Heart left ventricle (tissue), 16 donors: ENCODE measurements around the gene ATG2B. TPM values are rescaled to one million over a fixed set of nuclear protein-coding genes. Genes with fewer than 3 reads are reported as not detected.

Experiments
- ATAC-seq, 4 donors: fragments of 200-7000 bp; cut with Tn5 transposase; one replicate each; pipeline ENCODE4 v1.9.1; 2020 to 2022; ENCODE audit warnings: moderate library complexity in 4 of 4, mild to moderate bottlenecking in 3 of 4, moderate number of reproducible peaks in 1 of 4
- DNase-seq, 5 donors: peaks; one replicate each; pipeline ENCODE4 v3.0.0-alpha.2; 2020
- H3K27ac ChIP-seq, 12 donors: fragments of 200-600 bp; sonication (generic) in 4 of 12; one replicate each; pipeline versions ENCODE4 v1.5.0 to v1.8.0; 2016 to 2022; ENCODE audit warnings: mild to moderate bottlenecking in 2 of 12
- H3K27me3 ChIP-seq, 9 donors: fragments of 200-600 bp; sonication (generic) in 2 of 9; one replicate each; pipeline versions ENCODE4 v1.5.1 to v1.8.0; 2016 to 2022; ENCODE audit warnings: mild to moderate bottlenecking in 3 of 9
- H3K36me3 ChIP-seq, 9 donors: fragments of 200-600 bp; sonication (generic) in 2 of 9; one replicate each; pipeline versions ENCODE4 v1.5.0 to v1.8.0; 2018 to 2022; ENCODE audit warnings: mild to moderate bottlenecking in 2 of 9
- H3K4me1 ChIP-seq, 12 donors: fragments of 200-600 bp; sonication (generic) in 4 of 12; one replicate each; pipeline versions ENCODE4 v1.5.0 to v1.8.0; 2016 to 2022; ENCODE audit warnings: mild to moderate bottlenecking in 3 of 12
- H3K4me3 ChIP-seq, 12 donors: fragments of 200-600 bp; sonication (generic) in 4 of 12; one replicate each; pipeline versions ENCODE4 v1.5.0 to v1.8.0; 2017 to 2022; ENCODE audit warnings: mild to moderate bottlenecking in 9 of 12, moderate library complexity in 4 of 12
- H3K9me3 ChIP-seq, 12 donors: fragments of 200-600 bp; sonication (generic) in 4 of 12; one replicate each; pipeline versions ENCODE4 v1.5.0 to v1.8.0; 2016 to 2022; ENCODE audit warnings: mild to moderate bottlenecking in 1 of 12
- POLR2A ChIP-seq, 2 donors: fragments of 450-650 bp; IDR thresholded peaks; one replicate each; pipeline ENCODE4 v1.6.1; 2017; ENCODE audit warnings: antibody characterized with exemption in 2 of 2, mild to moderate bottlenecking in 2 of 2, moderate library complexity in 2 of 2
- WGBS, 4 donors: extraction: QIAGEN DNeasy Blood & Tissue Kit in 2 of 4; methylation state at CpG; one replicate each; pipeline versions ENCODE4 v1.1.5 to v1.1.7; 2013 to 2018; 5-methylcytosine and 5-hydroxymethylcytosine counted together
- intact Hi-C, 10 donors: fragments of 100-400 bp; cut with DNase I; formaldehyde crosslinking; loops; one replicate each; pipeline versions ENCODE4 v1.11.1 to v1.14.2; 2022
- polyA plus RNA-seq, 2 donors: library from polyadenylated mRNA; stranded (reverse); fragments of 200-250 nt; gene quantifications; one replicate each; pipeline ENCODE4 v1.2.3, GENCODE V29; 2013
- total RNA-seq, 9 donors: library from RNA; depleted of rRNA in 2 of 9; stranded (reverse); fragments of >200 nt in 2 of 9; fragmentation: NEBNext Ultra II Directional in 3 of 9; extraction: Animal tissue kit (Norgen Biotek cat#: 25700) in 3 of 9; gene quantifications; one replicate each; pipeline versions ENCODE4 v1.1.0 to v1.2.4, GENCODE V29; 2016 to 2023
- TF ChIP-seq, protein P1 (sequence below), 12 donors: fragments of 200-600 bp; sonication (generic) in 4 of 12; IDR thresholded peaks; one replicate each; pipeline versions ENCODE4 v1.5.0 to v1.8.0; 2018 to 2022; ENCODE audit warnings: antibody characterized with exemption in 12 of 12, mild to moderate bottlenecking in 5 of 12
- donor health status: ischemic (EF 13 %, LVEDD 7.1; RV severe dilation, severe dysfunction).
- donor health status: healthy with polysubstance abuse.
- donor health status: DM: no; HTN: yes; CAD: no.
- donor health status: DM: no; HTN: no; CAD: no.
- donor health status: ischemic (EF 25% LVEDD 6.9; RV normal size, moderate dysfunction).
- donor health status: ischemic (EF 25% LVEDD 5.7; RV mildly dilated, moderate dysfunction).
- donor health status: healthy.
- donor health status: DM: yes; HTN: yes; CAD: no.
- donor health status: ischemic (EF 35%, LVEDD 5.7; RV mildly dilated, moderate dysfunction).
- donor health status: nonischemic (EF 11% LVEDD 7.7; RV severe dilation, severe dysfunction).
- donor health status: DM: yes; HTN: yes; CAD: no.
- donor health status: PGD.
- donor health status: ischemic (EF 29% LVEDD 5.4; RV normal size, mild dysfunction).
- donor health status: nonischemic (EF 23%, LVEDD 6.1; RV moderate dilation, normal function).

Gene ATG2B
- total and polyA plus RNA-seq, 11 donors = 2.7 to 19.5 (median 15.6) TPM

DNA sequence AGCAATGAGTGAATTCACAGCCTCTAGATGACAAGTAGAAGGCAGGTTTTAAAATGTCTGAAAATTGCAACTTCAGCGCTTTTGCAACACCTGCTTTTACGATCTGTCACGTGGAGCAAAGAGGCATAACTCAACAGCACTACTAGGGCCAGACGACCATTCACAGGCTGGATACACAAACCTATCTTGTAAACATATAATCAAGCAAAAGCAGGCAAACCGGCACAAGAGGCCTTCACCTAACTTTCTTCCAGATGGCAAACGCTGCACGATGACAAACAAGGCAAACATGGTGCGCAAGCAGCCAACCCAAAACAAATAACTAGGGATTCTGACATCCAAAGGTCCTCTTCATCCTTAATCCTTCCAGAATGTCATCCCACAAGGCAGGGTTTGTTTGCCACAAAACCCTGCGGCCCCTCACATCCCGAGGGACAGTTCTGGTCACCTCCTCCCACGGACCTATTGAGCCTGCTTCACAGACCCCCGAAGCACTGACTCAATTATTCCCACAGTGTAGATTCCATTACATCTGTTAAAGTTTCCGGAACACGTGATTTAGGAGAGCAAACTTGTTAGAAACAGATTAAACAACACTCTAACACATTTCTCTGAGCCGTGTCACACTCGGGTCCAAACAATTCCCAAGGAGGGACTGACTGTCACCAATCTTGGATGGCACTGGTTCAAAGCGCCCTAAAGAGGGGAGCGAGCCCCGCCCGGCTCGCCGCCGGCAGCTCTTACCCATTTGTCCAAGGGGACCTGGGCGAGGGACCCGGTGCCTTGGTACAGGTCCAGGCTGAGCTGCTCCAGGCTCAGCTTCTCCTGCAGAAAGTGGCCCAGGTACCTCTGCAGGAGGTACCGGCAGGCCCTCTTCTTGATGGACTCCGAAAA lies 823 bp downstream of the ATG2B start:
- Histone ChIP-seq H3K27me3 (no peaks in the 10 kb centered on the region), H3K27ac (peak overlapping the region; percentile 62 to 97 (median 91)), H3K36me3 (no peaks in the 10 kb centered on the region), H3K9me3 (no peaks in the 10 kb centered on the region), H3K4me3 (peak overlapping the region; percentile 72 to 99 (median 91)), H3K4me1 (peaks cover 2 to 46% (median 26%) of the 10 kb centered on the region in 12 donors)
- TF ChIP-seq, protein P1, sequence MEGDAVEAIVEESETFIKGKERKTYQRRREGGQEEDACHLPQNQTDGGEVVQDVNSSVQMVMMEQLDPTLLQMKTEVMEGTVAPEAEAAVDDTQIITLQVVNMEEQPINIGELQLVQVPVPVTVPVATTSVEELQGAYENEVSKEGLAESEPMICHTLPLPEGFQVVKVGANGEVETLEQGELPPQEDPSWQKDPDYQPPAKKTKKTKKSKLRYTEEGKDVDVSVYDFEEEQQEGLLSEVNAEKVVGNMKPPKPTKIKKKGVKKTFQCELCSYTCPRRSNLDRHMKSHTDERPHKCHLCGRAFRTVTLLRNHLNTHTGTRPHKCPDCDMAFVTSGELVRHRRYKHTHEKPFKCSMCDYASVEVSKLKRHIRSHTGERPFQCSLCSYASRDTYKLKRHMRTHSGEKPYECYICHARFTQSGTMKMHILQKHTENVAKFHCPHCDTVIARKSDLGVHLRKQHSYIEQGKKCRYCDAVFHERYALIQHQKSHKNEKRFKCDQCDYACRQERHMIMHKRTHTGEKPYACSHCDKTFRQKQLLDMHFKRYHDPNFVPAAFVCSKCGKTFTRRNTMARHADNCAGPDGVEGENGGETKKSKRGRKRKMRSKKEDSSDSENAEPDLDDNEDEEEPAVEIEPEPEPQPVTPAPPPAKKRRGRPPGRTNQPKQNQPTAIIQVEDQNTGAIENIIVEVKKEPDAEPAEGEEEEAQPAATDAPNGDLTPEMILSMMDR (IDR thresholded peaks at IDR 0.05) = no peak
- no peak for TF ChIP-seq POLR2A (IDR thresholded peaks at IDR 0.05)
- DNase-seq = peak in 4 of 5 donors; percentile 13 to 68 (median 31)
- intact Hi-C loops = loop anchor here in 6 of 10 donors (2.0 to 10.0 kb wide), 7 partner anchors 30 to 828 kb away; partner anchors contain the start of genes GLRX5 (in 2 of the 6), AK7 (in 1 of the 6) and PAPOLA (in 1 of the 6)
- peak; percentile 13 to 54 (median 46) for ATAC-seq
- 1 to 2% (median 1%) methylated on average over 17 to 27 of the region's 27 CpGs for WGBS, 4 donors

DNA sequence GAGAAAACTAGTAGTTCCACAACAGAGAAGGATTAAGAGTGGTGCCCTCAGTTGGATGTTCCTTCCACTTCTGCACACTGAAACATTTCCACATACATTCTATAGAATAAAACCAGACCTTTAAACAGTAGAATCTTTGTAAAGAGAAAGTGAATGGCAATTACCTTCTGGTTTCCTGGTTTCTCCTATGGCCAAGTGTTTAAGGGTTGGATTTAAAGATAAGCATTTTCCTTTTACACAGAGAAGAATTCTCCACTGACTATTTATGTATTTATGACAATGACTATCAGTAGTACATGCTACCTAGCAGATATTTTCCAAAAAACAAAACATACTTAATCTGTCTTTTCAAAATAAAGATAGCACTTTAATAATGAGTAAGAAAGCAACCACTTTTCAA lies 3.2 kb downstream of the ATG2B start:
- H3K4me3 ChIP-seq = no peak overlapping the region
- intact Hi-C loops = loop anchor here in 6 of 10 donors (5.0 to 10.0 kb wide), 6 partner anchors 37 to 825 kb away; partner anchors contain the start of genes GLRX5 (in 2 of the 6) and PAPOLA (in 1 of the 6)
- ATAC-seq = no peak
- no peaks in the 10 kb centered on the region for H3K9me3 ChIP-seq
- no peak overlapping the region for H3K27ac ChIP-seq
- DNase-seq = no peak
- TF ChIP-seq, protein P1 (IDR thresholded peaks at IDR 0.05) = no peak
- no peak for TF ChIP-seq POLR2A (IDR thresholded peaks at IDR 0.05)
- H3K36me3 ChIP-seq = no peaks in the 10 kb centered on the region
- peaks cover 2 to 40% (median 26%) of the 10 kb centered on the region in 12 donors for H3K4me1 ChIP-seq
- no peaks in the 10 kb centered on the region for H3K27me3 ChIP-seq

DNA sequence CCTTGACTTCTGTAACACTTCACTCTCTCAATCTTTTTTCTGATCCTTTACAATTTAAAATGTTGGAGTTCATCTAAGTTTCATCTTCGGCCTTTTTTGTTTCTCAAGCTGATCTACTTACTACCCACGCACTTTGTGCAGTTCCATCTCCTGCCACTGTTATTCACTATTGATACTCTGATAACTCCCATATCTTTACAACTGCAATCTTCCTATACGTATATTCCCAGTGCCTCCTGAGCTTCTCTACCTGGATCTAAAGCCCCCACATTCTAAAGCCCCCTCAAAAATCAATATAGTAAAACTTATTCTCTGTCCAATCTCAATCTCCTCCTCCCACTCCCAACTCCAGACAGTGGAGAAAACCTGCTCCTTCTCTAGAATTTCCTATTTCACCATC lies 5.9 kb downstream of the ATG2B start:
- no peak for TF ChIP-seq POLR2A (IDR thresholded peaks at IDR 0.05)
- TF ChIP-seq, protein P1 (IDR thresholded peaks at IDR 0.05) = no peak
- no peak for ATAC-seq
- H3K27ac ChIP-seq = no peak overlapping the region
- H3K27me3 ChIP-seq = no peaks in the 10 kb centered on the region
- H3K4me3 ChIP-seq = no peak overlapping the region
- intact Hi-C loops = no loop called here
- peaks cover 0 to 3% (median 0%) of the 10 kb centered on the region in 12 donors for H3K9me3 ChIP-seq
- 88 to 93% (median 92%) methylated on average over 3 of the region's 3 CpGs for WGBS, 4 donors
- no peaks in the 10 kb centered on the region for H3K36me3 ChIP-seq
- H3K4me1 ChIP-seq = peaks cover 2 to 27% (median 15%) of the 10 kb centered on the region in 12 donors
- DNase-seq = no peak

DNA sequence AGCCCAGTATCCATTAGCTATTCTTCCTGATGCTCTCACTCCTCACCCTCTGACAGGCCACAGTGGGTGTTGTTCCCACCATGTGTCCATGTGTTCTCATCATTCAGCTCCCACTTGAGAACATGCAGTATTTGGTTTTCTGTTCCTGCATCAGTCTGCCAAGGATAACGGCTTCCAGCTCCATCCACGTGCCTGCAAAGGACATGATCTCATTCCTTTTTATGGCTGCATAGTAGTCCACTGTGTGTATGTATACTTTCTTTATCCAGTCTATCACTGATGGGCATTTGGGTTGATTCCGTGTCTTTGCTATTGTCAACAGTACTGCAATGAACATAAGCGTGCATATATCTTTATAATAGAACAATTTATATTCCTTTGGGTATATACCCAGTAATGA lies 8.9 kb downstream of the ATG2B start:
- WGBS, 4 donors = 91 to 95% (median 93%) methylated on average over 4 of the region's 4 CpGs
- Histone ChIP-seq H3K27ac (no peak overlapping the region), H3K27me3 (no peaks in the 10 kb centered on the region), H3K36me3 (no peaks in the 10 kb centered on the region), H3K9me3 (peaks cover 0 to 3% (median 0%) of the 10 kb centered on the region in 12 donors), H3K4me1 (peaks cover 0 to 6% (median 0%) of the 10 kb centered on the region in 12 donors), H3K4me3 (no peak overlapping the region)
- DNase-seq (no peak), ATAC-seq (no peak)
- intact Hi-C loops = no loop called here
- TF ChIP-seq, protein P1 (IDR thresholded peaks at IDR 0.05) = no peak
- TF ChIP-seq POLR2A (IDR thresholded peaks at IDR 0.05) = no peak
